CD1c-positive myeloid dendritic cell (primary cell): ENCODE data around the gene PRKCA.
A peak's percentile ranks its signal among the peaks of the same experiment; 100 is the strongest.
"Not testable (repeated sequence)": the region's sequence is repeated elsewhere in the genome, so short reads cannot be mapped to it uniquely, and the experiment has no call there.

Source experiments
- DNase-seq: peaks from one replicate; pipeline ENCODE4 v3.0.0-alpha.2; 2016; ENCODE audit errors: extremely low spot score

The PRKCA gene

GRCh38 chr17:66441101-66441661 is 138.8 kb downstream of the PRKCA start:
- peak; percentile 76 for DNase-seq

DNA sequence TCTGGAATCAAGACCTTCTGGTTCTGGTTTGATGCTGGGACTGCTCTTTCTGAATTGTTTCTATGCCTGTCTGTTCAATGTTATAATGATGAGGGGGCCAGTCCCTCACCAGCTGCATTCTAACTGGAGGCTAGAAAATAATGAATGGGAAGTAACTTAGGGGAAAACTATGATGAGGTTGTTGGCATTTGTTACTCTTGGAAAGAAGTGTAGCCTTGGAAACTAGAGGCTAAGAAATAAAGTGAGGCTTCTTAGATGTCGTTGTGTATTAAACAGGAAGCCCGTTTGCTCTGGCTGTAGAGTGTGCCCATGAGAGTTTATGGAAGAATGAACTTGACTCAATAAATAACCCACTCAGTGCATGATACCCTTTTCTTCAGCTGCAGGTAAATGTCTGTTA is 140.8 kb downstream of the PRKCA start:
- no peak for DNase-seq

GRCh38 chr17:66443606-66444005 is 141.2 kb downstream of the PRKCA start:
- no peak for DNase-seq

DNA sequence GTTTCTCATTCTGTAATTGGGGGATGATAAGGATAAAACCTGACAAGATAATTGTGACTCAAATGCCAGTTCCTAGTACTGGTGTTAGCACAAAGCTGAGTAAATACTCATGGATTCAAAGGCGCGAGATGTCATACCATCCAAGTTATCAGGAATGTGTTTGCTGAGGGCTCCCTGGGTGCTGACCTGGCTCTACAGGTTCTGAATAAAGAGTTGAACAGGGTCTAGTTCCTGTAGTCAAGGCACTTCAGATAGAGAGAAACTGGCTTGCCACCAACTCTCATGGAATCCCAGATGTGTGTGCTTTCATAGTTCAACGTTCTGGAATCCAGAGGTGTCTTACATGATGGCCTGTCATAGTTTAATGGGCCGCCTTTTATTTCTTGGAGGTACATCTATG is 141.6 kb downstream of the PRKCA start:
- DNase-seq, result no peak

DNA sequence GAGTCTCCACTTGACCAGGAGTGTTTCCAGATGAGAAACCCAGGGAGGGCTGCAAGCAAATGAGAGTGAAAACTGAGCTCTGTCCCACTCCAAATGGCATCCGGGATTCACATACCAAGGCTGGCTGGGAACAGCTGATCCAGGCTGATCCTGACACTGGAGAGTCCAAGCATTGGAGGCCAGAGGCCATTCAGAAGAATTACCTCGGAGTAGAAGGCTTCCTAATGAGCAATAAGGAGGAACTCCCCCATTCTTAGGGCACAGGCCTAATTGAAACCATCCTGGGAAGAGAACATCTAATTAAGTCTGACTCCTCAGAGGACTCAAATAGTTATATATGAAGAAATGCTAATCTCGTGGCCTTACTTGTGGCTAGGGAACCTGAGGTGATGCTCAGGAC is 142.8 kb downstream of the PRKCA start:
- no peak for DNase-seq

- DNase-seq, result no peak
These were observed 144.0 kb downstream of the PRKCA start for GRCh38 chr17:66446419-66446818.

GRCh38 chr17:66447159-66447558 is 144.7 kb downstream of the PRKCA start:
- no peak for DNase-seq

DNA sequence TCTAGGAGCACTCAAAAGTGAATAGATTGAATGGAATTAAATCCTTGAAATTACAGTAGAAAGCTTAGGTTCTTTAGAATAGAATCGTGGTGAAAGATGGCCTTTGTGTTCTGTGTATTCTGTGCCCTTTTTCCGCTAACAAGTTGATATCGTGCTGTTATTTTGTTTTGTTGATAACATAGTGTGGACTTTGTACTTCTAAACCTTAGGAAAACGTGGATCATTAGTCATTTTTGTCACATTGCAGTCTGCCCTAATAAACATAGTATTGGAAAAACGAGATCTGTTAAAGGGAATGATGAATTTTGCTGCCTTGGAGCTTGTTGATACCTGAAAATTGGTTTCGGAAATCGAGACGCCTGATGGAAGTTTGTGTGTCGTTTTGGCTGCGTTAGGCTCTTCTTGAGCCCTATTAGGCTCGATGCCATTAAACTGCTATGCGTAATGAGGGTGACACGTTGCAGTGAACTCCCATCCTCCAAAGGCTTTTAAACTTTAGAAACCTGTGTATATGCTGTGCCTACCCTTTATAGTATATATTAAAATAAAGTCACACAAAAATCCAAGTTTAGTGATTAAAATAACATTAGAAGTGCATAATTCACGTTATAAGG is 145.7 kb downstream of the PRKCA start:
- DNase-seq, result no peak

DNA sequence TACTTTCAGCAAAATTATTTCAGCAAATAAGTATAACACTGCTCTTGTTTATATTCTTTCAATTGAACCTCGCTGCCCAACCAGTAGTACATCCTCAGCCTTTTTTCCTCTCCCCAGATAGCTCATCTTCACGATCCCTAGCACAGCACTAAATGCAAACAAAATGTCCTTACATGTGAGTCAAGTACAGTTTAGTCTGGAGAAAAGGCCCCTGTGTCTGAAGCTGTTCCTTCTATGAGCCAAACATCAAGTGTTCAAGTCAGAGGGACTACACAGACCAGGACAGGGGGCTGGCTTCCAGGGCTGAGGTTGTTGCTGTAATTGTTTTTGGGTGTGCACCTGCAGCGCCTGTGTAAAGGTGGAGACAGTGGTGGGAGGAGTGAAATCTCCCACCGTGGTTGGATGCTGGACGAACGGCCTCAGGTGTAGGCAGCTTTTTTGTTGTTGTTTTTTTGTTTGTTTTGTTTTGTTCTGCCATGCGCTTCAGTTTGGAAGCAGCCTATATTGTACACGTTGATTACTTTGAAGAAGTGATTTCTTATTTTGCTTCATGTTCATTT is 147.1 kb downstream of the PRKCA start:
- DNase-seq, result no peak

DNA sequence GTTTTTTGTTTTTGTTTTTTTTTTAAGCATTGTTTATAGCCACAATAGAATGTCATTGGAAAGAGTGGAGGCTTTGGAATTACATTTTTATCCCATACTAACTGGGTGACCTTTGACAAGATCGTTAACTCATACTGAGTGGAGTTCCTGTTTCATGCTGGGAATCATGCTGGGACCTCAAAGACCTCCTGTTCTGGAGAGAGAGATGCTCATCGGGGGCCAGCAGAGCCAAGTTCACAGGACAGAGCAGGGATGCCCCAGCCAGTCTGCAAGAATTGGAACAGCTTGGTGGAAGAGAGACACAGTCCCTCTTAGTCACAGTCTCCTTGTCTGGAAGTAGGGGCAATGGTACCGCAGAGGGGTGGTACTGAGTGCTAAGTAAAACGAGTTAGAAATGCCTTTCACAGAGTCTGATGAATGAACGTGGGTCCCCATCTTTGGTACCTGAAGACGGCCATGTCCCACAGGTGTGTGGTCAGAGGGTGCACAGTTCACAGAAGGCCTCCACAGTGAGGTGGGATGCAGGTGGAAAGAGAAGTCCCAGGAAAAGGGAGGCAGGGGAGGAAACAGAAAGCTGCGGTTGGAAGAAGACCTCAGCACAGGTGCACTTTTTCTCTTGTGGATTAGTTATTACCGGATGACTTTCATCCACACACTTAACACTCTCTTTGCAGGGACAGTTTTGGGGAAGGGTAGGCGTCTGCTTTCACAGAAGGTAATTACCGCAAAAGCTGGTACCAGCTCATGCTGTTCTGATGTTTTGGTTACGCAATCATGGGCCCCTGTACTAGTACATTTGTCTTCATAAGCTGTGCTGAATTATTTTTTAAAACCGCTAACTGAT is 147.8 kb downstream of the PRKCA start:
- DNase-seq, result no peak

GRCh38 chr17:66450852-66451158 is 148.4 kb downstream of the PRKCA start:
- no peak for DNase-seq

GRCh38 chr17:66451188-66452149 is 149.1 kb downstream of the PRKCA start:
- DNase-seq, result peak; percentile 28

DNA sequence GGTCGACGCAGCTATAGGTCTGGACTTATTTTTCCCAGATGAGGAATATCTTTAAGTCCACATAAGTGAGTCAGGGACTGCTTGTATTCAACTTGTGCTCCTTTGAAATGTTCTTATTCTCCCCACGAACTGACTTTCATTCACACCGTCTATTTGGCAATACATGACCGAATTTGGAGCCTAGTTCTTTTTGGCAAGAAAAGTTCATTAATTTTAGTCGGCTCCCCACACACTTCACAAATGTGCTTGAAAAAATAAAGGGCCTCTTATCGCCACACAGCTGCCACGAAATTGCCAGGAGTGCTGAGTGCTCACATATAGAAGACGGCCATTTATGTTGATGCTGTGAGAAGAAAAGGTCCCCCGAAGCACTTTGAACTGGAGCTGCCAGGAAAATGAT is 152.6 kb downstream of the PRKCA start:
- no peak for DNase-seq

DNA sequence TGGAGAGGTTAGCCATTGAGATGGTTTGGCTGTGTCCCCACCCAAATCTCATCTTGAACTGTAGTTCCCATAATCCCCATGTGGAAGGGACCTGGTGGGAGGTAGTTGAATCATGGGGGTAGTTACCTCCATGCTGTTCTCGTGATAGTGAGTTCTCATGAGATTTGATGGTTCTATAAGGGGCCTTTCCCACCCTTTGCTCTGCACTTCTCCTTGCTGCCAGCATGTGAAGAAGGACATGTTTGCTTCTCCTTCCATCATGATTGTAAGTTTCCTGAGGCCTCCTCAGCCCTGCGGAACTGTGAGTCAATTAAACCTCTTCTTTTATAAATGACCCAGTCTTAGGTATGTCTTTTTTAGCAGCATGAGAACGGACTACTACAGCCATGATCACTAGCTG is 155.1 kb downstream of the PRKCA start:
- not testable (repeated sequence) for DNase-seq

- DNase-seq, result no peak
These were observed 156.4 kb downstream of the PRKCA start for GRCh38 chr17:66458782-66459181.

DNA sequence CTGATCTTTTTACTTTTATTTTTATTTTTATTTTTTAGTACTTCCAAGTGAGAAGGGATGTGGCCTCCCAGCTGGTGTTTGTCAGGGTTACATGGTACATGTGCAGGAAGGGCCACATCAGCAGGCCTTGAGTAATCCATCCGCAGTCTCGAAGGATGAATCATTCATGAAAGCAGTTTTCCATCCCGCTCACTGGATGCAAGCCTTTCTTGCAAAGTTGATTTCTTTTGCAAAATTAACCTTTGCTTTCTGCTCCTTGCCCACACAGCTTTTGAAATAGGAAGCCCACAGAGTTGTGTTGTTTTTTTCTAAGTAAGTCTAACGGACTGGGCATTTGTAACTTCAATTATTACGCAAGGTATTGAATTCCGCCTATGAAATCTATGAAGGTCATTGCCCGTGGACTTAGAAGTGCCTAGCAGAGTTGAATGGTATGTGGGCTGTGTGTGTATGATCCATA is 157.4 kb downstream of the PRKCA start:
- peak; percentile 91 for DNase-seq

DNA sequence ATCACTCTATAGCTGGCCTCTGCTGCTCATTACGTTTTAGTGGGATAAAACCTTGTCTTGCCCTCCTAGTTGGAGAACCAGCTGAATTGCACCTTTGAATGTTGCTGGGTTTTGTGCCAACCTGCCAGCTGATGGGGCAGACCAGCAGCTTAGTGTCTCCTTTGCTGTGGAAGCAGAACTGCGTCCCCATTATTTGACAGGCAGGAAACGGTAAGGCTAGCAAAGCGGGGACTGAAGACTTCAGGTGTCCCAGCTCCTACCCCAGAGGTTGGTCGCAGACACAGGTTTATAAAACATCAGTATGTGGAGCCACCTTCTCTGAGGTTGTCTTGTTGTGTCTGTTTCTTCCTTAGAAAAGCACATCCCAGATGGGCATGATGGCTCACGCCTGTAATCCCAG is 158.1 kb downstream of the PRKCA start:
- no peak for DNase-seq

DNA sequence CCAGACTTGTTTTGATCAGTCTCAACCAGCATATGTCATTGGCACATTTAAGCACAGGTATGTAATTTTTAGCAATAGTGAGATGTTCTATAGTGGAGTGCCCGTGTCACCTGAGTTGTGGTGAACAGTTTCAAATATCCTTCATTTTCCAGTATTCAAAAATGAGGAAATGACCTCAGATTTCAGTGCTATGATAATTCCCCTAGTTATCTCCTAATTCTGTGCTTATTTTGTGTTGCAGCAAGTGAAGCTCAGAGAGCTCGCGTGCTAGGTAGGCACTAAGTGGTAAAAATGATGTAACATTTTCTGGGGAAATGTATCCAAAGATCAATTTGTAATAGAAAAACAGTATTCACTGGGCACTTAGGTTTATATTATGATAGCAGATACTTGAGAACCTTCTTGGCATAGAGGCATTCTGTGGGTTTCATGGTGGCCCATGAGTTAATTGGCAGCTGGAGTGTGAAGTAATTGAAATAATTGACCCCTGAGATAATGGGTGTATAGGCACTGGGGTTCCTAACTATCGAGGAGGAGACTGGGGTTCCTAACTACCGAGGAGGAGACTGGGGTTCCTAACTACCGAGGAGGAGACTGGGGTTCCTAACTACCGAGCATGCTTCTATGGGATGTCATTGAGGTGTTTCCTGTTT is 159.1 kb downstream of the PRKCA start:
- DNase-seq, result peak; percentile 76

DNA sequence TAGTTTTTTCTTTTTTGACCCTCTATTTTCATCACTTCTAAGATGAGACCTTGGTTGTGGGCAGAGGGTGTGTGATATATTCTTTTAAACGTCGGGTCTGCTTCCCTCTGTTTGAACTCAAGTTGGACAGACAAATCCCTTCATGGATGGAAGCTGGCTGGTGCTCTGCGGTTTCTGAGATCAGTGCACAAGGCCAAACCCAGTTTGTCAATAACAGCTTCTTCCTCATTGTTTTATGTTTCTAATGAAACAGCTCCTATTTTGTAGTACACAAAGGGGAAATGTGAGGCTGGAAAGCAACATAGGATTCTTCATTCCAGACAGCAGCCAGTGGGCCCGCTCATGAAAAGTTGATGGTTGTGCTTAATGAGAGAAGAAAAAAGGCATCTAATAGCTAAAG is 159.6 kb downstream of the PRKCA start:
- peak; percentile 79 for DNase-seq

- no peak for DNase-seq
These were observed 162.5 kb downstream of the PRKCA start for GRCh38 chr17:66464921-66465320.

- no peak for DNase-seq
These were observed 163.3 kb downstream of the PRKCA start for GRCh38 chr17:66465701-66466100.
